GM21360 (cell line): ENCODE results near the gene CACNA1A.
"Not testable (repeated sequence)": the region's sequence is repeated elsewhere in the genome, so short reads cannot be mapped to it uniquely, and the experiment has no call there.

ENCODE experiments used
- ATAC-seq: cut with Tn5 transposase; IDR thresholded peaks from one replicate; pipeline ENCODE4 v1.9.1; 2021; ENCODE audit warnings: mild to moderate bottlenecking, moderate library complexity; ENCODE audit not compliant: unreplicated experiment

Gene CACNA1A

DNA sequence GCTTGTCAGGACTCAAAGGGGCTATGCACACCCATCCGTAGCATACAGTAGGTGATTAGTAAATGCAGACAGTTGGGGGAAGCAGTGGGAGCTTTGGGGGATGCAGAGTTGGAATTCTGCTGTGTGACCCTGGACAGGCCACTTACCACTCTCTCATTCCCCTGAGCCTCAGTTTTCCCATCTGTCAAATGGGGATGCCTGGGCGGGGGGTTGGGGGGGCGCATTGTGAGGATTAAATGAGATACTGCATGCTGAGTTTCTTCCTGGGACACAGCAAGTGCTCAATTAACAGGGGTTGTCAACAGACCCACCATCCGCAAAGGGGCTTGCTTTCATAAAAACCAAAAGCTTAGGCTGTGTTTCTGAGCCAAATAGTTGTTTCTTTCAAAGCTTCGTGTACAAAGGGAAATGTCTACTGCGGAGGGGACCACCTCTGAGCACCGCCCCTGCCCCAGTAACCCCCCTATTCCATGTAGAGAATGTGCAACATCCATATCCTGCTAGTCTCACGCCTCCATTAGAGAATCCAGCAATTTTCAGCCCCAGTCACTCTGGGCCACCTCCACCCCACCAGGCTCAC, 223.7 kb downstream of the CACNA1A start:
- ATAC-seq = no peak

DNA sequence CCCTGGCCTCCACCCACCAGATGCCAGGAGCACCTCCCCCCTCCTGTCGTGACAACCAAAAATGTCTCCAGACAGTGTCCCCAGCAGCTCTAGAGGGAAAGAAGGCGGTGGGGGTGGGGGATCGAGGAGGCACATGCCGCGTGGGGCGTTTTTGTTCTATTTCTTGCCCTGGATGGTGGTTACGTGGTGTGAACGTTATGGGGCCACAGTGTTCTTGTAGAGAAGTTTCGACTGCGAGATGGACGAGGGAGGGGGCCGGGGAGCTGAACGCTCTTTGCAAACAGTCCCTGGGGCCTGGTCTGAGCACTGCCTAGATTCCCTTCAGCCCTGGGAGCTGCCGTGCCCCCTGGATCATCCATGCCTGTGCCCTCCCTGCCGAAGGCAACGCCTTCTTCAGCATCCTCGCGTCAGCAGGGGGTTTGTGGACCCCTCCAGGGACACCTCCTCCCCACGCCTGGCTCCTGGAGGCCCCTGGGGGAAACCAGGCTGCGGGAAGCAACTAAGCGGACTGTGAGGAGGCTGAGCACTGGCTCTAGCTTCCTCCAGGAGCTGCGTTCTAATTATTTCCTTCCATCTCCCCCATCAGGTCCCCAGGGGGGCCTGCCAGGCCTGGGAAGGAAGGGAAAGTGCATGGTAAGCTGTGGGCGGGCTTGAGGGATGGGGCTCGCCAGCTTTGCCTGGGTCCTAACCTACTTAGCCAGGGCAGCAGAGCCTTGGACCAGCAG, 224.6 kb downstream of the CACNA1A start:
- ATAC-seq = no peak

DNA sequence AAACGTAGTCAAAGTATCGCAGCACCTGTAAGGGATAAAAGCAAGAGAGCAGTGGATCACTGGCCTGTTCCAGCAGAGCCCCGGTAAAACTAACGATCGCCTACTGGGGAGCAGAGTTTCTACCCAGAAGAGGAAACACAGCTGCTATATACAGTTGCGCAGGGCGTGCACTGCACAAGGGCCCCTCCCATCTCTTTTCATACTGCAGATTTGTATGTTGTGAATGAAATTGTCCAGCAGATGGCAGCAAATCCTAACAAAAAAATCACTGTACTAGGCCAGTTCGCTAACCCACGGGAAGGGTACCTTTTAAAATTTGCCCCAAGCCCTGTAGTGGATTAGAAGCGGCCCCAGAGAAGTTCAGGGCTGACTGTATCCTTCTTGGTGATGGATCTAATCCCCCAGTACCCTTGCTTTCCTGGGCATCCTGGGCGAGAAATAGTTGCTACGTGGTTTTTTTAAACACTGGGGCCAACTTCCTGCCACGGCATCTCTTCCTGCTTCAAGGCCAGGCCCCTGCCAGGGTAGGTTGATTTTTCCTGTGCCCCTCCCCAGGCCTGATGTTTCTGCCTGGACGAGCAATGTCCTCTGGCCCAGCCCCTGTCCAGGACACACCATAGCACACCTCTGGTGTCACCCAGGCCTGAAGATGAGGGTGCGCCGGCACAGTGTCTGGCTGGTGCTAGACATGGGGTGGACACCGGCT, 229.0 kb downstream of the CACNA1A start:
- ATAC-seq = no peak

DNA sequence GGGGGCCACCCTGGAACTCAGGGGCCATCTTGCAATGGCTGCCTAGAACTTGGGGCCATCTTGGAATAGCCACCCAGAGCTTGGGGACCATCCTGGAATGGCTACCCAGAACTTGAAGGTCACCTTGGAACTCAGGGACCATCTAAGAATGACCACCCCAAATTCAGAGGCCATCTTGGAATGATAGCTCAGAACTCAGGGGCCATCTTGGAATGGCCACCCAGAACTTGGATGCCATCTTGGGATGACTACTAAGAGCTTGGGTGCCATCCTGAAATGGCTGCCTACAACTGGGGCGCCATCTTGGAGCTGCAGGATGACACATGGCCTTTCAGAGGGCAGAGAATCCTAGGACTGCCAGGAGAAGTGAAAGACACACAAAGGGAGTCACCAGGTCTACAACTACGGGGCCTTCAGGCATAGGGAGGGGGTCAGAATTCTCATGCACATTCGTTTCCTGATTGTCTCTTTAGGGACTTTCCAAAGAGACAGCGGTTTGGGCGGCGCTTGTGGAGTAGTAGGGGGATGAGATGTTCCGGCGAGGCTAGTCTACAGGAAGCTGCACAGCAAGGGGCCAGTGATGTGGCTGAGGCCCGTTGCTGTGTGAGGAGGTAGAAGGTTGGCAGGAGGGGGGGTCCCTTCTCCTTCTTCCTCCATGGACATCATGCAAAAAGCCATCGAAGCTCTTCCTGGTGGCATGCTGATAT, 231.1 kb downstream of the CACNA1A start:
- no peak for ATAC-seq

DNA sequence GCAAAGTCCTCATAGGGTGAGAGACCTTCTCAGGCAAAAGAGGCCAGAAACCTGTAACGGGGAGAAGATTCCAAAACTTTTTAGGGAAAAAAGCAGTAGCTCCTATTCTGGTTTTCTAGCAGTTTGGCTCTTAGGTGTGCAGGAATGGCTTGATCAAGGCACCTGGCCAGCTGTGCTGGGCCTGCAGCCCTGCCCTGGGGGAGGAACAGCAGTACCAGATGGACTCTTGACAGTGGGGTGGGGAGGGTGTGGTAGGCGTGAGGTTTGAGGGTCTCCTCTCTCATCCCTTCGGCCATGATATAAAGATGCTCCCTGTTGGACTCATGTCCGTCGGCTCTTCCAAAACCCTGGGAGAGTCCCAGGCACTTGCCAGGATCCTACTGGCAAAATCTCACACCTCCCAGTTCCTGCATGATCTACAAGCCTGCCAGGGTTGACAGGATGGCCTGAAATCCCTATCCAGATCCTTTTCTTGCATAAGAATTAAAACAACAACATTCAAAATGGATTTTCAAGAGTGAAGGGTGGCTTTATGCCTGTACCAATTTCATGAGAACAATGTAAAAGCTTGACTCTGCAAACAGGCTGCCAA, 235.7 kb downstream of the CACNA1A start:
- no peak for ATAC-seq

DNA sequence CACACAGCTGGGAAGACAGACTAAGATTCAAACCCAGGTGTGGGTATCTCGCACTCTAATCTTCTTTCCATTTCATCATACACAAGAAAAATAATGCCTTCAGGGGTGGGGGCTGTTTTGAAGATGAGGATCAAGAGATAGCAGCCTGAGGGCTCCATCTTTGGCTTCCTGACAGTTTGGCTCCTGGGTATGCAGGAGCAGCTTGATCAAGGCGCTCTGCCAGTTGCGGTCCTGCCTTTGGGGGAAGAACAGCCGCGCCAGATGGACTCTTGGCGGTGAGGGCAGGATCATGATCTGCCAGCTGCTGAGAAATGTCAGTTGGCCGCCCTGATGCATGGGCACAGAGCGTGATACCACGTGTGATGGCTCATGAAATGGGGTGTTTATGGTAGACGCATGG, 236.9 kb downstream of the CACNA1A start:
- no peak for ATAC-seq

DNA sequence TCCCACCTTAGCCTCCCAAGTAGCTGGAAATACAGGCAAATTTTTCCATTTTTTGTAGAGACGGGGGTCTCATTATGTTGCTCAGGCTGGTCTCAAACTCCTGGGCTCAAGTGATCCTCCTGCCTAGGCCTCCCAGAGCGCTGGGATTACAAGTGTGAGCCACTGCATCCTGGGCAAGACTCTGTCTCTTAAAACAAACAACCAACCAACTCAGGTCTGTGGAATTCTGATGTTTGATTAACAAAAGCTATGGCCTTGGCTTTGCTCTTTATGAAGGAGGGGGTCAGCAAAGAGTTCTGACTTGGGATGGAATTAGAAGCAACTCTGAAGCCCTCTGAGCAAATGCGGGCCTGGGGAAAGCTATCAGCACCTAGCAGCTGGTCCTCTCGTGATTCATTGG, 238.4 kb downstream of the CACNA1A start:
- no peak for ATAC-seq

DNA sequence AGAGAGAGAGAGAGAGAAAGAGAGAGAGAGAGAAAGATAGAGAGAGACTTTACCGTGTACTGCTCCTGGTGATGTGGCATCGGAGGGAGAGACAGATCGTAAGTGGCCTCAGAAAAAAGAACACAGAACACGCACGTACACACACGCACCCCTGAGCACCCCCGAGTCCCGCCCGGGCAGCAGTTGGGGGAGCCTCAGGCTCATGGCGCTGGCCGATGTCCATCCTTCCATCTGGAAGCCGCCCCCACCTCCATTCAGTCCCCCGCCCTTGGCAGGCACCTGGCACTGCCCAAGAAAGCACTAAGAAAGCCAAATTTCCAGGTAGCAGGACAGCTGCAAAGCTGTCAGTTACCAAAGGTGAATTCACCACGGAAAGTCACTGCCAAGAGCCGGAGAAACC, 239.1 kb downstream of the CACNA1A start:
- ATAC-seq = no peak

DNA sequence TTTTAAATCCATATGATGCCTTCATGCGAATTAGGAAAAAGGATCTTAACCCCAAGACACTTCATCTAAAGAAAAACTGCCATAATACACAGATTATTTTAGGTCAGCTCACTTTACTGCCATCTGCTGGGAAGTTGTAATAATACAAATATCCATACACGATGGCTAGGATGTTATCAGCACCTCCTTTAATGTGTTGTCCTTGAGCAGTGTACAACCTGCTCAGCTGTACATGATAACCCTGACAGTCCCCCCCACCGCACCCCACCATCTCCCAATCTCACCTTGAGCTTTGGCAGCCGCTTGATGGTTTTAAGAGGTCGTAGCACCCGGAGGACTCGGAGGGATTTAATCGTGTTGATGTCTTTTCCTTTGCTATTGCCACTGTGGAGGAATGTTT, 243.8 kb downstream of the CACNA1A start:
- no peak for ATAC-seq

DNA sequence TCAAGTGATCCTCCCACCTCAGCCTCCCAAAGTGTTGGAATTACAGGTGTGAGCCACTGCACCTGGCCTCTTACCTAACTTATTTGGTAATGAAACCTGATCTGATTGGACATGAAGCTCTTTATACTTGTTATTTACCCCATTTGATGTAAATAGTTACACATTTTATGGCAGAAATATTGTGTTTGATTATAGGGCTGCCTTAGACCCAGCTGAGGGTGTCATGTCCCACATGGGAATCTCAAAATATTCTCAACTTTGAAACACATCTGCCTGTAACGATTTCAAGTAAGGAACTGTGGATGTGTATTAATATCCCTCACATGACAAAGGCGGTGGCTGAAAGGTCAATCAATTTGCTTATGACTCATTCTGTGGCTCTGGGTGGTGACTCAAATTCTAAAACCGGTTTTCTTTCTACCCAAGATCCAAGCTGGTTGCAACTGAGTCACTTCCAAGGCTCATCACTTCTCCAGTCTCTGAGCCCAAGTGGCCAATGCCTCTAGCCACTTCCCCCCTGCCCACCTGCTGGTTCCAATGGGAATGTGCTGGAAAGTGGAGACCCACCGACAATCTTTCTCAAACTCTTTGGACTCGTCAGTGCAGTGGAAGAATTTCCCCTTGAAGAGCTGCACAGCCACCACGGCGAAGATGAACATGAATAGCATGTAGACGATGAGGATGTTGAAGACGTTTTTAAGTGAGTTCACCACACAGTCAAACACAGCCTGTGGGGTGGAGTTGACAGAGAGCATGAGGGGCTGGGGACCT, 245.2 kb downstream of the CACNA1A start:
- no peak for ATAC-seq

DNA sequence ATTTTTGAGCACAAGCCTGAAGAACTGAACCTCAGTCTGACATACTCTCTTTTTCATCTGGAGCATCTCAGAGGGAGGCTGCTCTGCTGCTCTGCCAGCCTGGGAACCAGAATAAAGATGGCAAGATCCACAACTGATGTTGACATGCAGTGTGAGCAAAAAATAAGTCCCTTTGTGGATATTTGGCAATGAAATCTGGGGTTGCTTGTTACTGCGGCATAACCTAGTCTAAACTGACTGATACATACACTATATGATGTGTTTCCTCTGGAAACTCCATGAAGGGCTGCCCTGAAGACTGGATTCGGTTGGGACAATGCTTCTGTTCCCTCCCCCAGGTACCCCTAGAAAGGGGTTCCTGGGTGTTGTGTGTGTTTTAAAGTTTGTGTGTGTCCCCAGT, 249.4 kb downstream of the CACNA1A start:
- ATAC-seq = no peak

DNA sequence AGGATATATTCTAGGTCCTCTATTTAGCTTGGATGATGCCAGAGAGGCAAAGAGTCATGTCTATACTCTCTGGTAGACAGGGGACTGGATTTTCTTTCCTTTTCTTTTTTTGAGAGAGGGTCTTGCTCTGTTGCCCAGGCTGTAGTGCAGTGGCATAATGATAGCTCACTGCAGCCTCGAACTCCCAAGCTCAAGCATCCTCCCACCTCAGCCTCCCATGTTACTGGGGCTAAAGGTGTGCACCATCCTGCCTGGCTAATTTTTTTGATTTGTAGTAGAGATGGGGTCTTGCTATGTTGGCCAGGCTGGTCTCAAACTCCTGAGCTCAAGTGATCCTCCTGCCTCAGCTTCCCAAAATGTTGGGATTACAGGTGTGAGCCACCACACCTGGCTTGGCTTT, 249.9 kb downstream of the CACNA1A start:
- not testable (repeated sequence) for ATAC-seq

DNA sequence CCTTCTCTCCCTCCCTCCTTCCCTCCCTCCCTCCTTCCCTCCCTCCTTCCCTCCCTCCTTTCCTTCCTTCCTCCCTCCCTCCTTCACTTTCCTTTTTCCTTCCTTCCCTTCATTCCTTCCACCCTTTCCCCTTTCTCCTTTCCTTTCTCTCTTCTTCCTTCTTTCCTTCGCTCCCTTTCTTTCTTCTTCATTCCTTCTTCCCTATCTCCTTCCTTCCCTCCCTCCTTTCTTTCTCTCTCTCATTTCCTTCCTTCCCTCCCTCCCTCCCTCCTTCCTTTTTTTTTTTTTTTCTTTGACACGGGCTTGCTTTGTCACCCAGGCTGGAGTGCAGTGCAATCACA, 250.6 kb downstream of the CACNA1A start:
- no peak for ATAC-seq

DNA sequence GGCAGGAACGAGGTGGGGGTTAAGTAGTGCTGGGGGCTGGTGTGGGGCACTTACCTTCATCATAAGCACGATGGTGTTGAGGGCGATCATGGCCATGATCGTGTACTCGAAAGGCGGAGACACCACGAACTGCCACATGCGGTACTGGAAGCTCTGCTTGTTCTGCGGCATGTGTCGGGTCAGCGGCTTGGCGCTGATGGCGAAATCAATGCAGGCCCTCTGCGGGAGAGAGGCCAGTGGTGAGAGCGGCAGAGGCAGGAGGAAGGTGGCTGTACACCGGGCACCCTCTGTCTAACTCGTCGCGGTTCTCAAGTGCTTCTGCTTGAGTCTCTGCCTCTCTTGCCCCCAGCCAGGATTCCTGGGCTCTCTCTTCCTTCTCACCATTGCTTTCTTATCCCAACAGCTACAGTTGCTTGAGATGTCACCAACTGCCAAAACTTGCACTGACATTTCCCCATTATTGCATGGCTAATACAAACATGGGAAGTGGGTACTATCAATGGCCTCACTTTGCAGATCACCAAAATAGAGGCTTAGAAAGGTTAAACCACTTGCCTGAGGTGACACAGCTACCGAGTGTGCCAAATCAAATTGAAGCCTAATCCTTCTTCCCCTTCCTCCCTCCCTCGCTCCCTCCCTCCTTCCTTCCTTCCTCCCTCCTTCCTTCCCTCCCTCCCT, 251.1 kb downstream of the CACNA1A start:
- no peak for ATAC-seq

DNA sequence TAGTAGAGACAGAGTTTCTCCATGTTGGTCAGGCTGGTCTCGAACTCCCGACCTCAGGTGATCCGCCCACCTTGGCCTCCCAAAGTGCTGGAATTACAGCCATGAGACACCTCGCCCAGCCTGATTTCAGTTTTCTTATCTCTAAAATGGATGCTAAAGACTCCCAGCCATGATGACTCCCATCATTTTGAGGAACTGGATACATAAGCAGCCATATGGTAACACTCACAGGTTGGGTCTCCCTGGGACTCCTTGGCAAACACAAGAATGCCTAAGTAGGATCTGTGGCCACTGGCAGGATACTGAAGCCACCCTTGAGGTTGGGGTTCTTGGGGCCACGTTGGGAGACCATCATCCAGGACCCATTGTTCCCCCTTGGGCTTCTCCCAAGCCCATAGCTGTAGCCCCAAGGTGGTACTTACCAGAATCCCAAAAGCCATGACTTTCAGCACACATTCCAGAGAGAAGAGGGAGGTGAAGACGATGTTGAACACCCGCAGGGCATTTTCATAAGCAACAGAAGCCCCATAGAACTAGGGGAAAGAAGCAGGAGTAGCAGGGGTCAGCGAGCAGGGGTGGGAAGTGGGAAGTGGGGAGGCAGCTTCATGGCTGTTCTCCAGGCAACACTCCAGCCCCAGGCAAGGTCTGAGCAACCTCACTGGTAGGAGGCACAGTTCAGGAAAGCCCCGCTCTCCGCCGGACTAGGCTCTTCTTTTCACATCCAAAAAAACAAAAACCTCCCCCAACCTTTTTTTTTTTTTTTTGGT, 253.5 kb downstream of the CACNA1A start:
- ATAC-seq = no peak

DNA sequence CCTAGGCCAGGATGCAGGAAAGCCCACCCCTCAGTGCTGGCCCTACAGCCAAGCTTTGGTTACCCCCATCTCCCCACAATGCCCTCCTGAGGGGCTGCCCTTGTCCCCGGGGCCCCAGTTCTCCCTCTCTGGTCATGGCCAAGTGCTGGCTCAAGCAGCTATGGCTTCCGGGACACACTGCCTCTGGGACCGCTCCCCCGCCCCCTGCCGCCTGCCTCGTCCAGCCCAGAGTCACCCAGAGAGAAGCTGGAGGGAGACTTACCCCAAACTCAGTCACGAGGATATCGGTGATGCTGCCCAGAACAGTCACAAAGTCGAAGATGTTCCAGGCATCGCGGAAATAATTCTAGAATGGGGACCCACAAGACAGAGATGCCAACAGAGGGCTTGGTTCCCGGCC, 261.4 kb downstream of the CACNA1A start:
- no peak for ATAC-seq

DNA sequence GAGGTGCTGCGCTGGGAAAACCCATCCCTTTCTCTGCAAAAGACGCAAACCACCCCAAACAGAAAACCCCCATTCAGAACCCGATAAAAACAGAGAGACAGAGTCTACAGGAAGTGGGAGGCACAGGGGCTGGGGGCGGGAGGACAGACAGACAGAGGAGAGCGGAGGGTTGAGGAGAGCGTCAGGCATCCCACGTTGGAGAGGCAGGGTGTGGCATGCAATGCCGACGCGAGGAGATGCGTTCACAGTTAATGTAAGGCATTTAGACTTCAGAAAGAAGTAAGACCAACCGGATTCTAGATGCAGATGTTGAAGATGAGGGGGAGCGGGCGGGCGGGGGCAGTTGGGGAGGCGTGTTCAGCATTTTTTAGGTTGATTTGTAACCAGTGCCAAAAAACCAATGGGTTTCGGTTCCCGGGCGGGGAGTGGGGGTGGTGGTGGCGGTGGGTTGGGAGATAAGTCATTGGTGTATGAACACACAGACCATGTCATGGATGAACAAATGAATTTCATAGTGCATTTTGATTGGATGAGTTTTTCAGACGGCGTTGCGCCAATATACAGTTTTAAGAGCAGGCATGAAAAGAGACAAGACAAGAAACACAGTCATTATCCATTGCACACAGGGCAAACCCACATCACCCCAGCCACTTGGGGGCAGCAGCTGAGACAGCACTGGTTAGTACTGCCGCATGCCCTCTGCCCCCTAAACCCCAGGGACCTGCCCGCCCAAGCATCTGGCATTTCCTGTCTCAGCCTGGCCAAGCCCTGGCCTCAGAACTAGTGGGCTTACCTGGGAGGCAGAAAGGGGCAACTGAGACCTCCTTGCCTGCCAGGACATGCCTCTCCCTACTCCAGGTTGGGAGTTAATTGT, 264.8 kb downstream of the CACNA1A start:
- ATAC-seq = no peak

DNA sequence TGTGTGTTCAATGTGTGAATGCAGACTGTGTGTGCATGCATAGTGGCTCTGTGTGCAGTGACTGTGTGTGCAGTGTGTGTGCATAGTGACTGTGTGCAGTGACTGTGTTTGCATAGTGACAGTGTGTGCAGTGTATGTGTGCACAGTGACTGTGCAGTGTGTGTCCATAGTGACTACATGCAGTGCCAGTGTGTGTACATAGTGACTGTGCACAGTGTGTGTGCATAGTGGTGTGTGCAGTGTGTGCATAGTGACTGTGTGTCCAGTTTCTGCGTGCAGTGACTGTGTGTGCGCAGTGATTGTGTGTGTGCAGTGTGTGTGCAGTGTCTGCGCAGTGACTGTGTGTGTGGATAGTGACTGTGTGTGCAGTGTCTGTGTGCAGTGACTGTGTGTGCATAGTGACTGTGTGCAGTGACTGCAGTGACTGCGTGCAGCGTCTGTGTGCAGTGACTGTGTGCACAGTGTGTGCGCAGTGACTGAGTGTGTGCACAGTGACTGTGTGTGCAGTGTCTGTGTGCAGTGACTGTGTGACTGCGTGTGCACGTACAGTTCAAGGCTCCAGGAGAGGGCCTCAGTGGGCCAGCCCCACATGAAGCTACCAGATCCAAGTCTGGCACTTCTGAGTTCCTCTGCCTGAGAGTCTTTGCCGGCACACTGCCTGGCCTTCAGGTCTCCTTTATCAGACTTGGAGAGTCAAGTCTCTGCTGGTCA, 265.8 kb downstream of the CACNA1A start:
- no peak for ATAC-seq
